ENCODE data around the gene HDAC2.
"Not testable (repeated sequence)": the region's sequence is repeated elsewhere in the genome, so short reads cannot be mapped to it uniquely, and the experiment has no call there.

HDAC2 gene

GRCh38 chr6:113971741-113972140, 793 bp upstream of the HDAC2 start:
- no peak for DNase-seq (ENCODE audit: low spot score)

- peak; percentile 73 for DNase-seq (ENCODE audit: low spot score)
Observed at GRCh38 chr6:113969888-113970804, 802 bp downstream of the HDAC2 start.

GRCh38 chr6:113968472-113968871, 2.5 kb downstream of the HDAC2 start:
- no peak for DNase-seq (ENCODE audit: low spot score)

GRCh38 chr6:113967777-113968176, 3.2 kb downstream of the HDAC2 start:
- no peak for DNase-seq (ENCODE audit: low spot score)

GRCh38 chr6:113960795-113961194, 10.2 kb downstream of the HDAC2 start:
- DNase-seq (ENCODE audit: low spot score) = no peak

- no peak for DNase-seq (ENCODE audit: low spot score)
Observed at GRCh38 chr6:113959235-113959634, 11.7 kb downstream of the HDAC2 start.

GRCh38 chr6:113954653-113955052, 16.3 kb downstream of the HDAC2 start:
- no peak for DNase-seq (ENCODE audit: low spot score)

GRCh38 chr6:113953346-113953745, 17.6 kb downstream of the HDAC2 start:
- peak; percentile 11 for DNase-seq (ENCODE audit: low spot score)

- no peak for DNase-seq (ENCODE audit: low spot score)
Observed at GRCh38 chr6:113949499-113949898, 21.4 kb downstream of the HDAC2 start.

- no peak for DNase-seq (ENCODE audit: low spot score)
Observed at GRCh38 chr6:113944701-113945100, 26.2 kb downstream of the HDAC2 start.

GRCh38 chr6:113939825-113940224, 31.1 kb downstream of the HDAC2 start:
- no peak for DNase-seq (ENCODE audit: low spot score)

- DNase-seq (ENCODE audit: low spot score) = peak; percentile 59
Observed at GRCh38 chr6:113936093-113936934, 34.6 kb downstream of the HDAC2 start.

GRCh38 chr6:113934101-113934500, 36.8 kb downstream of the HDAC2 start:
- DNase-seq (ENCODE audit: low spot score) = no peak

GRCh38 chr6:113931907-113932306, 39.0 kb downstream of the HDAC2 start:
- not testable (repeated sequence) for DNase-seq (ENCODE audit: low spot score)

- no peak for DNase-seq (ENCODE audit: low spot score)
Observed at GRCh38 chr6:113930183-113930582, 40.8 kb downstream of the HDAC2 start.

- no peak for DNase-seq (ENCODE audit: low spot score)
Observed at GRCh38 chr6:113927001-113927400, 43.9 kb downstream of the HDAC2 start.

GRCh38 chr6:113925378-113925777, 45.6 kb downstream of the HDAC2 start:
- no peak for DNase-seq (ENCODE audit: low spot score)

- no peak for DNase-seq (ENCODE audit: low spot score)
Observed at GRCh38 chr6:113924312-113924723, 46.6 kb downstream of the HDAC2 start.

- DNase-seq (ENCODE audit: low spot score) = no peak
Observed at GRCh38 chr6:113923526-113923925, 47.4 kb downstream of the HDAC2 start.

- DNase-seq (ENCODE audit: low spot score) = no peak
Observed at GRCh38 chr6:113921299-113921904, 49.5 kb downstream of the HDAC2 start.

GRCh38 chr6:113920663-113921267, 50.2 kb downstream of the HDAC2 start:
- DNase-seq (ENCODE audit: low spot score) = no peak

- DNase-seq (ENCODE audit: low spot score) = not testable (repeated sequence)
Observed at GRCh38 chr6:113910285-113910684, 60.7 kb downstream of the HDAC2 start.
